ENCODE measurements around the gene WDR49.
"Not testable (repeated sequence)": the region's sequence is repeated elsewhere in the genome, so short reads cannot be mapped to it uniquely, and the experiment has no call there.

Gene WDR49

DNA sequence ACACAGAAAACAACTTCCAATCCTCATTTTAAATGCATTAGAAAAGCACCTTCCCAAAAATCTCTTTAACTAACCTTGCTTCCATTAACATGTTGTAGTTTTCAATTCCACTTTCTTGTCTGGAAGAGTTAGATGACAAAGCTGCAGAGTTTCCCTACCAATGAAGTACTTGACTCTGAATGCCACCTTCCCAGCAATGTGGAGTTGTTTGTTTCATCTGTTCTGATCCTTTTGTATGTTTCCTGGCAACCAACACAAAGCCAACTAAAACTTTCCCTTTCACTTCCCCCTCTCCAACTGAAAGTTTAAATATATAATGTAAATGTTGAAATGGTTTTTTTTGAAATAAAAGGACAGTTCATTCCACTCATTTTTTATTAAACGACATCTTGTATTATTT, at the start of gene WDR49:
TSS of gene WDR49 (minus strand) at position 183 of the 400 bp plus-strand sequence. CDS start 517 bp downstream, outside the sequence.
- no peak for DNase-seq

DNA sequence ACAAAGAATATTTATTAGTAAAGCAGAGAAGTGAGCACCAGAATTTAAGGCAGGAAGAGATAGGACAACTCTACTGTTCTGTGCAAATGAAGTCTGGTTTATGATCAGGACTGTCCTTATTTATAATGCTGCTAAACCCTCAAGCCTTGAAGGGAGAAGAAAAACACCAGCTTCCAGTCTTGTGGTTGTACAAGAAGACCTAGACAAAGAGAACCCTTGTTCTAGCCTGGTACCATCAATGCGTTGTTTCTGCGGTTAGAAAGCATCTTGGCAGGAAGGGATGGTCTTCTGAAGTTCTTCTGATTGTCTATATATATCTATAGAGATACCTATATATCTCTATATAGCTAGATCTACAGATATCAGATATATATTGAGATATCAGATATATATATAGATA, 47.2 kb upstream of the WDR49 start:
- DNase-seq = no peak

DNA sequence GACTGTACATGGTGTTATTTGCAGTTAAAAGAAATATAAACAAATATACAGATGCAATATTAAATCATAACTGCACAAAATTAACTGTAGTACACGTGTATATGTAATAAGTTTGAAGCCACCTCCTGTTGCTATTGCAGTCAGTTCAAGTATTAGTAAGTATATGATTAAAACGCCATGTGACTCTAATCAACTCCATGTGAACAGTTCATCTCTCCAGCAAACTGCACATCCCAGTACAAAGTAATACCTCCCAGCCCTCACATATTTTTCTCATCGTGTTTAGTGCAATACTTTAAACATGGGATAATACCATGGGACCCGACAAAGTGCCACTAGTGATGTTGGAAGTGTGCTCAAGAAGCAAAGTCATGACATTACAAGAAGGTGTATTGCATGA, 46.3 kb upstream of the WDR49 start:
- no peak for DNase-seq

DNA sequence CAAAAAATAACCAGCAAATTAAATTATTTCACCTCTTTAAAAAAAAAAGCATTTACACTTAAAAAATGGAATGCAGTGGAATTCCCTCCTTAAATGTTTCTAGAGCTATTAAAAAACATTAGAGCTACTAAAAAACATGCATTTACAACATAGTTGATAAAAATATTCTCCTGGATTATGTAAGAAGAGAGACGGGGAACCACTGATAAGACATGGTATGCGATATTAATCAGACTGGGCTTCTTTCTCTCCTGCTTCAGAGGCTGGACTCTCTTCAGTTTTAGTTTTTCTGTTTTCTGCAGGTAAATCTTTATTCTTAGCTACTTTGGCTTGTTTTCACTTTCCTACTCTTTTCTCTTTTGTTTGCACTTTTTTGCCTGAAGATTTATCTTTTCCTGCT, 40.4 kb upstream of the WDR49 start:
- no peak for DNase-seq

DNA sequence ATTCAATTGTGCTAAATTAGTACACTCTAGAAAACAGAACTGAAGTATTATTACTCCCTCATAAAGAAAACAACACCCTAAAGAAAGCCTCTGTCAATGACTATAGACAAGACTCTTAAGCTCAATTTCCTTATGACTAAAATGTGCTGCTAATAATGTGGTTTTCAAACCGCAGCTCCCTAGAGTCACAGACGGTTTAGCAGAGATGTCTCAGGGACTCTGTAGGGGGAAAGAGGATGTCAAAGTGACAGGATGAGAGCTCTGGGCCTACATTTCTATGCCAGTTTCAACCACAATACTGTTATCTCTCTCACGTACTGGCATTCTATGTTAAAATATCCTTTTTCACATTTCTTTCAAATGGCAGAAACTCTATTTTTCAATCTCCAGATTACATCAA, 37.6 kb upstream of the WDR49 start:
- no peak for DNase-seq

DNA sequence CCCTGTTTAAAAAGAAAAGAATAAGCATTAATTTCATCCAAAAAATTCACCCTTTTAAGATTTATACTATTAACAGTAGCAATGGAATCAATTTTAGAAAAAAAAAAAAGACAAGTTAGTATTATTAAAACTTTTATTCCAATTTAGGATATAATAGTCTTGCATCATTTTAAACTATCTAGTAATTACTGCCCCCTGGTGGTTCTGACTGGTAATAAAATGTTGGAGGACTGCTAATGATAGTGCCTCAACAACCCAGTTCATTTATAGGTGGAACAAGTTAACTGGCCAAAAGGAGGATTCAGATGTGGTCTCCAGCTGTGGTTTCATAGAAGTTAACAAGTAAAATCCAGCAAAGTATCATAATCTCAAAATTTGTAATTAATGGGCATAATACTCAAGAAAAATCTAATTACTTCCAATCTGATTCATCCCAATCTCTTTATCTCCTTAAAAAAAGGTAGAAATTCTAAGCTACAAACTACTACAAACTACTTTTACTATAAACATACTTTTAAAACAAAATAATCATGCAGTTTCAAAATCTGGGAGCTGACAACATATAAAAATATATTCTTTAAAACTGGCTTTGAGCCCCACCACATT, 30.7 kb upstream of the WDR49 start:
- peak; percentile 30 to 35 for DNase-seq

DNA sequence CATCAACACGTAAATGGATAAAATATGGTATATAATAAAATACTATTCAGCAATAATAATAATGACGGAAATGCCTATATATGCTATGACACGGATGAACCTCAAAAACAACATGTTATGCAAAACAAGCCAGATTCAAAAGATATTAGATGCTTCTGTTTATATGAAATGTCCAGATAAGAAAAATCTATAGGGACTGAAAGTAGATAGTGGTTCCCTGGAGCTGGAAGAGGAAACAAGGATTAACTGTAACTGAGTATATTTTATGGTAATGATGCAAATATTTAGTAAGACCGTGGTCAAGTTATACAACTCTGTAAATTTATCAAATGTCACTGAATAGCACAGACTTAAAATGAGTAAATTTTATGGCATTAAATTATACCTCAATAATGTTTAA, 25.8 kb upstream of the WDR49 start:
- DNase-seq = no peak

DNA sequence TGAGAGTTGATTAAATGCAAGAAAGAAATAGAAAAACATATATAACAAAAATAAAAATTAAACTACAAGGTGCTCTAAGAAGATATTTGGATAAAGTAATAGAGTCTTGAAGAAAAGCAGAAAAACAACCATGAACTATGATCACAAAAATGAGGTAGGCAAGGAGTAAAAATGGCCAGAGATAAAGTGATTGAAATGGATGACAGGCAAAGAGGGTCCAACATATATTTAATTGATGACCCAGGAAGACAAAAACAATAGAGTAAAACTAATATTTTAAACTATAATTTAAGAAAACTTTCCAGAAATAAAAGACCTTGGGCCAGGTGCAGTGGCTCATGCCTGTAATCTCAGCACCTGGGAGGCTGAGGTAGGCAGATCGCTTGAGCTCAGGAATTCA, 22.1 kb upstream of the WDR49 start:
- DNase-seq = no peak

DNA sequence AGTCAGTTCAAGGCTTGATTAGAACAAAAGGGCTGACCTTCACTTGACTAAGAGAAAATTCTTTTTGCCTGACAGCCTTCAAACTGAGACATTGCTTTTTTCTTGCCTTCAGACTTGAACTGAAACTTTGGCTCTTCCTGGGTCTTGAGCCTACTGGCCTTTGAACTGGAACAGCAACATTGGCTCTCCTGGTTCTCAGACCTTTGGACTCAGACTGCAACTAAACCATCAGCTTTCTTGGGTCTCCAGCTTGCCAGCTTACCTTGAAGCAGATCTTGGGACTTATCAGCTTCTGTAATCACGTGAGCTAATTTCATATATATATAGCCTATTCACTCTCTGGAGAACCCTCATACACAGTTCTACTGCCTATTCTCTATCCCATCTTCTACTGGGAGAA, 19.5 kb upstream of the WDR49 start:
- DNase-seq = no peak

DNA sequence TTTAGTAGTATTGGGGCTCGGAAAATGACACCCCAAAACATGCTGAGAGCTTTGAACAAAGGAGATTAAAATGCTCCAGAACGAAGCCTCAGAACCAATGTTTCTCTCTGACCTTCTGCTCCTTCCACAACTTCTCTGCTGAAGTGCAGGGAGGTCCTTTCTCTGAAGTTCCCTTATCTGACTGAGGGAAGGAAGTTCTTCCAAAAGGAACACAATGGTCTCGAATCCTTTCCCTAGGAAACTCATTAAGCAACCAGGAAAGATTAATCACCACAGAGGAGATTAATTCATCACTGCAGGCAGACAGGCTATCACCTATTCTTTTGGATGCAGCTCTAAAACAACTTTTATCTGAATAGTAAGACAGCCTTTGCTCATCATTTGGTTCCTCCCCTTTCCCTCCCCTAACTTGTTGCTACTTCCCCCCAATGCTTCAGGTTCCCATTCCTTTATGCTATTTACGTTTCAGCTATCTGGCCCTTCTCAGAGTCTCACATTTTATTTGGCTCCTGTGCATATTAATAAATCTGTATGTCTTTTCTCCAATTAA, 18.2 kb upstream of the WDR49 start:
- DNase-seq = no peak

DNA sequence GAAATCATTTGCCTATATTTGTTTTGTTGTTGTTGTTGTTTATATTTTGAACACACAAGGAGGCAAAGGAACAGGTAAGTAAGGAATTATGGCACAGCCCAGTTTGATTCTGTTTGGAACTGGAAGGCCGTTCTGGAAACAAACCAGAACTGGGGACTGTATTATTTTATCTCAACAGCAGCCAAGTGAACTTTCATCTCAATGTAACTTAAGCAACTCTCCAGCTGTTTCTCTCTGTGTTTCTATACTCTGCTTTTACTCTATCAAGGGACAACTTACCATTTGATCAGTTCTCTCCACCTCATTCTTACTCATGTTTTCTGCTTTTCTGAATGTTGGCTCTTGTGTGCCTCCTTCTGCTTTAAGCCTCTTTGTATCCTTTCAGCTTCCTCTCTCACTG, 16.0 kb upstream of the WDR49 start:
- DNase-seq = no peak

DNA sequence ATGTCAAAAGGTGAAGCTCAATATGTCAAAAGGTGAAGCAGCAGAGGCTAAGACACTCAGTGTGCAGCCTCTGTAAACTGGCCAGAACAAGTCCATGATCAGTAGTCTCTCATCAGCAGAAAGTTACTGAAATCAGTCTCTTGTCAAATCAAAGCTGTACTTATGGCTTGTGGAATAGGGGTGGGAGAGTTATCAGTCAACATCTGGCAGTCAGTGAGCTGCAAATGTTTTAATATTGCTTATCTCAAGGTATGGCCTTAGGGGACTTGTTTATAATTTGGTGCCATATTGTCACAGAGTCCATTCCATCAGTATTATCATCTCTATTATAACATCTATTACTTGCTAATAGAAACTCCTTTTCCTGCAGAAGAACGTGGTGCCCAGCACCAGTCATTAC, 14.9 kb upstream of the WDR49 start:
- no peak for DNase-seq

DNA sequence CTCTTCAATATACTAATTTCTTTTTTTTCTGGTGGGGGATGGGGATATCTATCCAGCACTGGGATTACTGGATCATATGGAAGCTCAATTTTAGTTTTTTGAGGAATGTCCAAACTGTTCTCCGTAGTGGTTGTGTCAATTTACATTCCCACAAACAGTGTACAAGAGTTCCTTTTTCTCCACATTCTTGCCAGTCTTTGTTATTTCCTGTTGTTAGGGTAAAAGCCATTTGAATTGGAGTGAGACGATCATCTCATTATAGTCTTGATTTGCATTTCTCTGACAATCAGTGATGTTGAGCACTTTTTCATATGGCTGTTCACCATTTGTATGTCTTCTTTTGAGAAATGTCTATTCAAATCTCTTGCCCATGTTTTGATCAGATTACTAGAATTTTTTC, 12.8 kb upstream of the WDR49 start:
- no peak for DNase-seq

DNA sequence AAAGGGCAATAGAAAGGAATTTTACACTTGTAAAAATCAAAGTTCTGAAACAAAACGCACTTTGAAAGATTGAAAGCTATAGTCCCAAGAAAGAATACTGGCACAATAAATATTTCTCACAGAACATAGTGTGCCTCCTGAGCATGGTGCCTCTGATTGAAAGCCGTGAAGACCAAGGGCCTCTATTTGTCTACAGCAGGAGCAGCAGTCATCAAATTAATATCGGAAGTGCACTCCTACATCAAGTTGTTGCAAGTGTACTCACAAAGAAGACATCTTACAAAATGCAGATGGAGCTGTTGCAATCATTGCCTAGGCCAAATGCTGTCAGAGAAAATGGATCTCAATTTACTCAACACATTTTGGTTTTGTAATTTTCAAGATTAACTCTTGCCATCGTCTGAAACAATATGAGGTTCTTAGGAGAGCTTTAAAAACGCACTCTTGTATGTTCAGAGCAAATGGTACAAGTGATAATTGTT, 9.2 kb upstream of the WDR49 start:
- DNase-seq = no peak

DNA sequence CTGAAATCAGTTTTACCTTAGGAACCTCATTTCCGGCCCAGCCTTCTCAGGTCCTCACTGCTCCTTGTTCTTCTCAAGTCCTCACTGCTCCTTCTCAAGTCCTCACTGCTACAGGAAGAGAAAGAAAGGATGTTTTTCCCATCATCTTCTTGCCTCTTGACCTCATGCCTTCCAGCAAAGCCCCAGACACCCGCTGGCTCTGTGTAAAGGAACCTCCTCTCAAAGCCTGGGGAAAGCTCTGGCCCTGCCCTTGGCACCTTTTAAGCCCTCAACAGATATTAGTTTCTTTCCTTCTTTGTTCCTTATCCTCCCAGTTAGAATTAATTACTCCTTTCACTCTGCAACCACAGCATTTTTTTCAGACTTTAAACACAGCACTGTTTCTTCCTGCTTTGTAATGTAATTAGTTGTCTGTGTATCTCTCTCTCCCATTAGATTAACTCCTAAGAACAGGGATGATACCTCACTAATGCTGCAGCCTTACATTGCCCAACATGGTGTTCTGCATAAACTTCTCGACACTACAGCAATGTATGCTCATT, 4.0 kb upstream of the WDR49 start:
- no peak for DNase-seq

DNA sequence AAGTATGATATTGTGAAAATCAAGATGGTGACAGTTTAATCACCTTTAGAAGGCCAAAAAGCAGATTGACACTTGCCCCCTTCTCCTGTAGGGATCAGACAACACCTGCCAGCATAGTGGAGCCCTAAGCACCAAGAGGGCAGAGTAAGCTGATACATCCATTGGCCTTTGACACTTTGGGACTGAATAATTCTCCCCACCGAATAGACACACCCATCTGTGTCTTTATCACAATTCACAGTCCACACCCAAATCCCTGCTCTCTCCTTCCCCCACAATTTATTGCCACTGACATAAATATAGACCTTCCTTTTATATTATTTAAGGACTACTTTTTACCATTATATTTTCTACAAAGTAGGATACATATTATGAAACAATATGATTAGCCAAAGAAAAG, 3.1 kb upstream of the WDR49 start:
- DNase-seq = no peak

DNA sequence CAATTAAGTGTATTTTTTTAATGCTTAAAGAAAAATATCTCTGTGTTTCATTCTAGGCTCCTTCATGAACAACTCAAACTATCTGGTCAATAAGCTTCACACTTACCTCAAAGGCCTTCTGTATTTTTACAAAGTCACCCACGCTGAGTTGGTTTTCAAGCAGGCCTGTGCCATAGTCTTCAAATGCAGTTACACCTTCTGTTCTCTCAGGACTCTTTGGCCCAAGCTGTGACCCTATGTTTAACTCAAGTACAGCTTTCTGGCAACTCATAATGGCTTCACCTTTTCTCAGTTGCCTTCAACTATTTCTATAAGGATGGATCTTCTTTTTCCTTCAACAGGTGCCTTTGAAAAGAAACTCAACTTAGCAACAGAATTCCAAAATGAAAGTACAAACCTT, 587 bp downstream of the WDR49 start:
- no peak for DNase-seq

DNA sequence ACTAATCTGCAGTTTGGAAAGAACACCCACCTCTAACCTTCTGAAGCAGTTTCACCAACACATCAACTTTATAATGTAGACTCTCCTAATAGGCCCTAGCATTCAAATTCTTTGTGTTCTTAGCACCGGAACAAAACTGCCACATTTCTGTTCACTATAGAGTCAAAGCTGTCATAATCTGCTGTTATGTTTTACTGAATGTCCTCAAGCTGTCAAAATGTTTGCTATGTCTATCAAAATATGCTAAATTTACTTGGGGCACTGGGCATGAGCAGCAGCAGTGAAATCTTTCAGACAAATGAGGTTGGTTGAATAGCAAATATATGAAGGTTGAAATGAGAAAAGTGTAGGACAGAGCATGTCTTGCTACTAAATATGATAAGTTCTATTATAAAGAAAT, 1.9 kb downstream of the WDR49 start:
- no peak for DNase-seq

DNA sequence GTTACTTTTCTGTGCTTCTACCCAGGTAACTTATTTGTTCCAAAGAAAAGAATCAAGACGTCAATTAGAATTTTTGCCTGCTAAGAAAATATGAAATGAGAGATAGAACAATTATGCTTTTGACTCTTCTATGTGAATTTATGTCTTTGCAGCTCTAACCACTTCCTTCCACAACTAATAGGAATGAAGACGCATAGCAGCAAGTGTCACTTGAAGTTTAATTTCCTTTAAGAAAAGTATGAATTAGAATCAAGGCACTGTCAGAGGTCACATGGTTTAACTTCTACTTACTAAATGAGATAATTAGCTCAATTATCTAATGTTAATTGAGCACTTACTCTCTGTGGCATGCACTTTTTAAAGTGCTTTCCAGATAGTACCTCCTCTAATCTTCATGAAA, 3.3 kb downstream of the WDR49 start:
- DNase-seq = no peak

DNA sequence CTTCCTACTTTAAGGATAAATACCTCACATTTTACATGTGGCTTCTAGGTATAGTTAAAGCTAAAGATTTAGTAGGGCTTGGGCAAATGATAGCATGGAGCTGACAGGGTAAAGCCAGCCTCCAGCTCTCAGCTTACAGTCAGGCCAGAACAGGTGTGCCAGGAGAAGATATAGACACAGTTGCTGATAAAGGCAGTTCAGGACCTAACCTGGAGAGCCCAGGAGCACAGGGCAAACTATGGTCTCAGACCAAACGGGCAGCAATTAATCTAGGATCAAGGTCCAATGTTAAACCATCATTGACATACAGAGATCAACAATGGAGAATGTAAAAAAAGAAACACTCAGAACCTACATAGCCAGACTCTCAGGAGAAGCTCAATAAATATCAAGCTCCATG, 4.0 kb downstream of the WDR49 start:
- DNase-seq = no peak

DNA sequence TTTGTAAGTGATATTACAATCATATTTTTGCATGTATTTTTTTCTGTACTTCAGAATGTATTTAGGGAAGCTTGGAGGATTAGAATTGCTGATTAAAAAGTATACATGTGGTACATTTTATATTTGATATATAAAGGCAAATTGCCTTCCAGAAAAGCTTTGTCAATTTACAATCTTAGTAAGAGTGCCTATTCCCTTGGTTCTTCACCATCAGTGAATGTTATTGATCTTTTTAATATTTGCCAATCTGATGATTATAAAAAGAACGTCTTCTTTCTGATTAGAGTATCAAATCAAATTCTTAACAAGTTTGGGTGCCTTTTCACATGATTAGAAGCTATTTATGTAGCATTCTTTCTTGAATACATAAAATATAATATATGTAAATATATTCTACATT, 9.1 kb downstream of the WDR49 start:
- DNase-seq = no peak

DNA sequence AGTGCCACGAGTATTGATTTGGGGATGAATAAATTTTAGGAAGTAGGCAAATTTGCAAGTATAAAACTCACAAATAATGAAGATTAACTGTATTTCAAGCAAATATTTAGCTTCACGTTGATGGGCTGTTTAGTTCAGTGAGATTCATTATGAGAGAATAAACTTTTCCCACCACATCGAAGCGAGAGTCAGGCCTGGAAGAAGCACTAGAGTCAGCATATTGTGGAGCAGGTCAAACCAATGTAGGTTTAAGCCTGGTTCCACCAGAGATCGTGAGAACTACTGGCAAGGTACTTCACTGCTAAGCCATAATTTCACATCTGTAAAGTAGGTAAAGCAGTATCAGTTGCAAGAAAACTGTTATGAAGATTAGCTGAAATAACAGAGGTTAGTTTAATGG, 22.3 kb downstream of the WDR49 start:
- no peak for DNase-seq

DNA sequence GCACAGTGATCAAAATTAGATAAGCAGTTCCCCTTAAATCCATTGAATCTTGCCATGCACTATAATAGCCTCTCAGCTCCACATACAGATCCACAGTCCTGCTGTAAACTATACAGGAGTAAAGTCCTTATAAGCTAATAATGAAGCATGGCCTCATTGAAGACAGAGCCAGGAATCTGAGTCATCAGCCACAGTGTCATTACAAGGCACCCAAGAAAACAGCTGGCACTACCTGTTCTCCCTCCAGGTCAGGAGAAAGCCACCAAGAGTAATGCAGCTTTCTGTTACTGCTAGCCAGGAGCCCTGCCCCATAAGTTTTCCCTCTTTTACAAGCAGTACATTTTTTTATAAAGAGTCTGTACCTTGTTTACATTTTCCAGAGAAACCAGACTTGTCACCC, 27.3 kb downstream of the WDR49 start:
- DNase-seq = no peak

DNA sequence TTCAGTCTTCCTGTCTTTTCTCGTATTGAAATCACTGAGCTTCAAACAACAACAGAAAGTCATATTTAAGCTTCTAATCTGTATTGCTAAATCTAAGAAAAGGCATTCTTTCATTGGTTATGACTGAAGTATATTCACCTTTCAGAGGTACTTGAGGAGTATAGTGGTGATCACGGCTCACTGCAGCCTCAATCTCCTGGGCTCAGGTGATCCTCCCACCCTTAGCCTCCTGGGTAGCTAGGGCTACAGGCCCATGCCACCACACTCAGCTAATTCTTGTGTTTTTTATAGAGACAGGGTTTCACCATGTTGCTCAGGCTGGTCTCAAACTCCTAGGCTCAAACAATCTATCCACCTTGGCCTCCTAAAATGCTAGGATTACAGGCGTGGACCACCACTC, 38.7 kb downstream of the WDR49 start:
- no peak for DNase-seq

DNA sequence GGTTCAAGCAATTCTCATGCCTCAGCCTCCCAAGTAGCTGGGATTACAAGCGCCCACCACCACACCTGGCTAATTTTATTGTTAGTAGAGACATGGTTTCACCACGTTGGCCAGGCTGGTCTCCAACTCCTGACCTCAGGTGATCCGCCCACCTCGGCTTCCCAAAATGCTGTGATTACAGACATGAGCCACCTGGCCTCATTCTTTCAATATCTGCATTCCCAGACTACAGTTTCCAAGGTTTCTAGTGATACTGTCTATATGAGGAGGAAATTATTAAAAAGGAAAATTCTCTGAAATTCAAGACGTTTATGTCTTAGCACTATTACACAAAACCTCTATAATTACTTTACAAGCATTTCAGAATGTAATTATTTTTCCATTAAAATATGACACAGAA, 39.5 kb downstream of the WDR49 start:
- not testable (repeated sequence) for DNase-seq

All from NCI-H187 (cell line).